Ishikawa (cell line): ENCODE measurements around the gene NKAIN2.

Experiments used
- CEBPB ChIP-seq: IDR thresholded peaks from 2 replicates; pipeline ENCODE4 v1.6.1; 2012
- CREB1 ChIP-seq: IDR thresholded peaks from 2 replicates; pipeline ENCODE4 v1.6.1; 2012; ENCODE audit warnings: low read depth
- EP300 ChIP-seq: IDR thresholded peaks from 2 replicates; pipeline ENCODE4 v1.6.1; 2012; ENCODE audit warnings: borderline replicate concordance
- MAX ChIP-seq: IDR thresholded peaks from 2 replicates; pipeline ENCODE4 v1.6.1; 2012
- NFIC ChIP-seq: IDR thresholded peaks from 2 replicates; pipeline ENCODE4 v1.6.1; 2012
- RAD21 ChIP-seq: IDR thresholded peaks from 2 replicates; pipeline ENCODE4 v1.6.1; 2012; ENCODE audit warnings: low read depth
- REST ChIP-seq: IDR thresholded peaks from 2 replicates; pipeline ENCODE4 v1.6.1; 2012; ENCODE audit warnings: low read depth, mild to moderate bottlenecking
- TAF1 ChIP-seq: IDR thresholded peaks from 2 replicates; pipeline ENCODE4 v1.6.1; 2012; ENCODE audit warnings: low read depth, mild to moderate bottlenecking
- TCF12 ChIP-seq: IDR thresholded peaks from 2 replicates; pipeline ENCODE4 v1.6.1; 2012; ENCODE audit warnings: low read depth
- TEAD4 ChIP-seq: IDR thresholded peaks from 2 replicates; pipeline ENCODE4 v1.6.1; 2012
- ZBTB7A ChIP-seq: IDR thresholded peaks from 2 replicates; pipeline ENCODE4 v1.6.1; 2012; ENCODE audit warnings: low read depth

- TF ChIP-seq CREB1 (no peak), ZBTB7A (no peak), MAX (no peak), RAD21 (no peak), TEAD4 (no peak), TAF1 (no peak), NFIC (no peak), EP300 (no peak), TCF12 (no peak), REST (no peak), CEBPB (no peak)
Observed at GRCh38 chr6:124055395-124055794, 251.7 kb downstream of the NKAIN2 start.
